LoVo (cell line): ENCODE measurements around the gene TDRD12.

ENCODE experiments used
- DNase-seq: peaks from one replicate; pipeline ENCODE4 v3.0.0-alpha.2; 2016; ENCODE audit warnings: low spot score

Gene TDRD12

DNA sequence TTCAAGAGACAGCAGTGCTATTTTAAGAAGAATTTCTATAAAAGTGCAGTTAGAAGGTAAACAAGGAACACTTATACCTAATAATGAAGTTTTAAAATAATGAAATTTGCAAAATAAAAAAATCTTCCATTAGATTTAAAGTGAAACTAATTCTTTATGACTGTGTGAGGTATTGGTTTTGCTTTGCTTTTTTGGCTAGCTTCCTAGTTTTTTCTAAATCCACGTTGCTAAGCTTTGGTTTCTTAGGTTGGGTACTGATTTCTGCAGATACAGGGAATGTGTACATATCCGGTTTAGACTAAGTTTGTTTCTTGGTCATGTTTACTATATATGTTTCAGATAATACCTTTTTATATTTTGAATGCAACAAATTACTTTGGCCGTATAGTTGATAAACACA, 90.2 kb downstream of the TDRD12 start:
- DNase-seq: no peak

DNA sequence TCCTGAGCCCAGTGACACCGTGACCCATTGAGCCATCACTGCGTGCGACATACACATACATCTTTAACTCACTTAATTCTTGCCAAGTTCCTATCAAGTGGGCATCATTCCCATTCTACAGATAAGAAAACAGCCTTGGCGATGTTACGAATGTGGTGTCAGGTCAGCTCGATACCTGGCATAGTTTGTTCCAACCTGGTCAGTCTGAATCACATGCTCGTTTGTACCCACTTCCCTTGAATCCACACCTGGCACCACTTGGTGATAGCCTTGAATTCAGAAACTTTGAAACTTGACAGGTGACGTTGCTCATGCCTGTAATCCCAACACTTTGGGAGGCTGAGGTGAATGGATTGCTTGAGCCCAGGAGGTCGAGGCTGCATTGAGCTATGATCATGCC, 90.9 kb downstream of the TDRD12 start:
- DNase-seq: no peak

DNA sequence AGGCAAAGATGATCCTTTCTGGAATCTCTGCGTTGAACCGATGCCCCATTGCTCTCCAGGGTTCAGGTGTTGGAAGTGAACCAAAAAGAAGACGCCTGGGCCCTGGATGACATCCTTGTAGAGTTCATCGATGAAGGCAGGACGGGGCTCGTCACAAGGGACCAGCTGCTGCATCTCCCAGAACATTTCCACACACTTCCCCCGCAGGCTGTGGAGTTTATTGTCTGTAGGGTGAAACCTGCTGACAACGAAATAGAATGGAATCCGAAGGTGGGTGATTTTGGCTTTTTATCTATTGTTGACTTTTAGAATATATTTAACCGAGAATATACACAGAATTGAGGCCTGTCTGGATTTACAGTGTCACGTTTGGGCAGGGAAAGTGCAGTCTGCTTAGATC, 91.6 kb downstream of the TDRD12 start:
- no peak for DNase-seq

DNA sequence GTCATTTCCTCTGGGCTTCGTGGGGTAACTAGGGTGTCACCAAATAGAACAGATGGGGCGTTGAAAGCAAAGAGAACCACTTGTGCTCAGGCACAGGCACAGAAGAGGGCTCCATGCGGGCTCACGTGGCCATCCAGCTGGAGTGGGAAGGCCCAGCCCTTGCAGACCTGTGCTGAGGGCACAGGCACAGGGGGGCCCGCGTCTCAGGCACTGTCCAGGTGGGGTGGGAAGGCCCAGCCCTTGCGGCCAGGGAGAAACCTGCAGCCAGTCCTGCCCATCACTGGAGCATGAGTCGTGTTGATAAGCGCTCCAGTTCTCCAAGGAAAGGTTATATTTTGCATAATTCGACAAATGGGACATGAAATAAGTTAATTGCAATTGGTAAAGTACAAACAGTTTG, 92.5 kb downstream of the TDRD12 start:
- no peak for DNase-seq

DNA sequence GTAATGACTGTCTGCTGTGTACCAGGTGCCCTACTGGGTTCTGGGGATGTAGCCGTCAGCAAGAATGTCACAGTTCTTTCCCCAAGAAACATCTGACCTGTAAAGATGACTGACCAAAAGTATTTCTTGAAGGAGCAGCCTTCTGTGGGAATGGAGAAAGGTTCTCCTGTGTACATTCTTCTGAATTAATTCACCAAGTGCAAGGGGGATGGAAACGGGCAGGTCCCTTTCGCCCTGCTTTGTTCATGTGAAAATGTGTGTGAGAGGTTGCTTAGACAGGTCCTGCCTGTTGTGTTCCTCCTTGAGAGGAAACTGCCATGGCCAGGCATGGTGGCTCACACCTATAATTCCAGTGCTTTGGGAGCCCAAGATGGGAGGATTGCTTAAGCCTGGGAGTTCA, 93.0 kb downstream of the TDRD12 start:
- DNase-seq: no peak

DNA sequence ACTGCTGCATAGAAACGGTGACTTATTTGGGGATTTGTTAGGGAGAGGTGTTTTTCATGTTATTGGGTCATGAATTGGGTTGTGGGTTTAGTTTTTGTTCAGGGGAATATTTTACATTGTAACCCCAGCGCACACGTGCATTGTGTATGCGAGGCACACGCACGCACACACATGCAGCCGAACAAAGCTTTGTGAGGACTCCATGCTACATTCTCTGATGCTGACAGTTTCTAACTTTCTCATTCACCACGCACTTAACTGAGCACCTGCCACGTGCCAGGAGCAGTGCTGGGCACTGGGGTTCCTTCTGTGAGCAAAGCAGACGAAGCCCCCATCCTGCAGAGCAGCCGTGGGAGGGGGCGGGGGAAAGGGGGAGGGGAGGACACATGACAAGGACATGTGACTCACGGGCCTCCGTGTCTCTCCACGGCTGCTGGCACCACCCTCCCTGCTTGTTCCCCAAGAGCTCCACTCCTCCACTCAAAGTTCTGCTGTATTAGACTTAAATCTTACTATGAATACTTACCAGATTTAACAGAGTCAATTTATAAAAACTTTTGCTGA, 94.4 kb downstream of the TDRD12 start:
- DNase-seq: no peak

DNA sequence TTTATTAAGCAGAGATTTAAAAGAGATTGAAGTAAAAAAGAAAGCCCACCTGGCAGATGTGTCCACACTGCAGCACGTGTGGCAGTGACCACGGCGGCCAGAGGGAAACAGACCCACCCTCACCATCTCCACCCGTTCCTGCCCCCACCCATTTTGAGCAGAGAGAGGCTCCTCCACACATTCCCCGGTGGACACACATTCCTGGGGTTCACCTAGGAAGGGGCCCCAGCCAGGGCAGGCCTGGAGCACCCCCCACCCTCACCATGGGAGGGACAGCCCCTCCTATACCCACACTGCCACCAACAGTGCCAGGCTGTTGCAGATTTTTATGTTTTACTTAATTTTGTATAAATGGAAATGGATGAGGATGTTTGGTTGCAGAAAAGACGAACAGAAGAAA, 95.1 kb downstream of the TDRD12 start:
- DNase-seq: no peak

DNA sequence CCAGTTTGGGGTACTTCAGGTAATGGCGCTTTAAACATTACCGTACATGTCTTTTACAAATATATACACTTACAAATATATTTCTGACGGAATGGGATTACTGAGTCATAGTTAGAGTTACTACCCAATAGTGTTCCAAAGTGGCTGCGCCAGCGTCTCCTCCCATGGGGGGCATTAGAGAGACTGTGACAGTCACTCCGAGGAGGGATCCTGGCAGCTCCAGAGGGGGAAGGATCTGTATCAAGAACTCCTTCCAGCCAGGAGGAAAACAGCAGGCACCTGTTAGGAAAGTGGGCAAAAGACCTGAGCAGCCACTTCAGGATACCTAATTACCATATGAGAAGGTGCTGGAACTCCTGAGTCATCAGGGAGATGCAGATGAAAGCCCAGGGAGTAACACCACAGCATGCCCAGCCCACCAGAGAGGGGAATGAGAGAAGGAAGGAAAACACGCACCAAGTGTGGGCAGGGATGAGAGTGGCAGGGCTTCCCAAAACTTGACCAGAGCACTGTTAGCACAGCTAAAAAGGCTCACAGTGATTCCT, 97.1 kb downstream of the TDRD12 start:
- no peak for DNase-seq

DNA sequence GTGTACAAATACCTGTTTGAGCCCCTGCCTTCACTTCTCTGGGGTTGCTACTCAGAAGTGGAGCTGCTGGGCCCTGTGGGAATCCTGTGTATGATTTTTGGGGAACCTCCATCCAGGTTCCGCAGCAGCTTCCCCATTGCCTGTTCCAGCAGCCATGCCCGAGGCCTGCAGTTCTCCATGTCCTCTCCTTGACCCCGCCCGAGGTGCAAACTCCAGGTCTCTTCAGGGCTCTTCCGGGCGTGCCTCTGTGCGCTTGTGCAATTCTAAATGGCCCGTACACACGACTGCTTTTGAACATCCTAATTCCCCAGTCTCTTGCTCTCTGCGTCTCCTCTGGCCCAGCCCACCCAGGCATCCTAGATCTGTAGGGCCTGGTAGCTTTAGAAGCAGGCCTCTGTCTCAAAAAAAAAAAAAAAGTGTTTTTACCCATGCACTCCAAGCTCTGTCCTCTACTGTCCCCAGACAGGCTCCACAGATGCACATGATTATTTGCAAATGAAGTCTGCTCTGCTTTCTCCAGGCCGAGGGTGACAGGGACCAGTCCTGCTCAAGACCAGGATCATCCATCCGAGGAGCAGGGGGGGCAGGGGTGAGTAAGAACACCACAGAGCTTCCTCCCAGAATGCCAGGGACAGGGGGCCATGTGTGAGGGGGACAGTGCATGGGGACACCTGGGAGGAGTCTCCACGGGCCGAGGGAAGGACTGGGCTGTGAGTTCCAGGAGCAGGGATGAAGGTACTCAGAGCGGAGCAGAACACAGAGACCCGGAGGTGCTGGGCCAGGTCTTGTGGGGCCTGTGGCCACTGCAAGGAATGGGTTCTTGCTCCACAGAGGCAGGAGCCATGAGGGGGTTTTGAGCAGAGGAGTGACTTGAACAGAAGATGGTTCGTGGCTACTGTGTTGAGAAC, 98.3 kb downstream of the TDRD12 start:
- DNase-seq: no peak

DNA sequence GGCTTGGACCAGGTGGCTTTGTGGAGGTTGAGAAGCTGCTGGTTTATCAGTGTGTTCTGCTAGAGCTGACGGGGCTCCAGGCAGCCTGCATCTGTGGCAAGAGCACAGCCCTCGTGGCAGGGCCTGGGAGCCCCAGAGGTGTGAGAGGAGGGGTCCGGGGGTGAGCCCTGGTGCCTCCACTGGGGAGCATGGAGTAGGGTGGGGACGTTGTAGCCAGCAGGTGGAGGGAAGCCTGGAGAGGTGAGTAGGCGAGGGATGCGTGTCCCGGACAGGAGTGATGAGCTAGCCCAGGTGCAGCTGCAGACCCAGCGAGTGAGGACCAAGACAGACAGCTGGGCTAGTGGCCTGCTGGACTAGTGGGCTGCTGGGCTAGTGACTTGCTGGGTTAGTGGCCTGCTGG, 99.0 kb downstream of the TDRD12 start:
- no peak for DNase-seq

DNA sequence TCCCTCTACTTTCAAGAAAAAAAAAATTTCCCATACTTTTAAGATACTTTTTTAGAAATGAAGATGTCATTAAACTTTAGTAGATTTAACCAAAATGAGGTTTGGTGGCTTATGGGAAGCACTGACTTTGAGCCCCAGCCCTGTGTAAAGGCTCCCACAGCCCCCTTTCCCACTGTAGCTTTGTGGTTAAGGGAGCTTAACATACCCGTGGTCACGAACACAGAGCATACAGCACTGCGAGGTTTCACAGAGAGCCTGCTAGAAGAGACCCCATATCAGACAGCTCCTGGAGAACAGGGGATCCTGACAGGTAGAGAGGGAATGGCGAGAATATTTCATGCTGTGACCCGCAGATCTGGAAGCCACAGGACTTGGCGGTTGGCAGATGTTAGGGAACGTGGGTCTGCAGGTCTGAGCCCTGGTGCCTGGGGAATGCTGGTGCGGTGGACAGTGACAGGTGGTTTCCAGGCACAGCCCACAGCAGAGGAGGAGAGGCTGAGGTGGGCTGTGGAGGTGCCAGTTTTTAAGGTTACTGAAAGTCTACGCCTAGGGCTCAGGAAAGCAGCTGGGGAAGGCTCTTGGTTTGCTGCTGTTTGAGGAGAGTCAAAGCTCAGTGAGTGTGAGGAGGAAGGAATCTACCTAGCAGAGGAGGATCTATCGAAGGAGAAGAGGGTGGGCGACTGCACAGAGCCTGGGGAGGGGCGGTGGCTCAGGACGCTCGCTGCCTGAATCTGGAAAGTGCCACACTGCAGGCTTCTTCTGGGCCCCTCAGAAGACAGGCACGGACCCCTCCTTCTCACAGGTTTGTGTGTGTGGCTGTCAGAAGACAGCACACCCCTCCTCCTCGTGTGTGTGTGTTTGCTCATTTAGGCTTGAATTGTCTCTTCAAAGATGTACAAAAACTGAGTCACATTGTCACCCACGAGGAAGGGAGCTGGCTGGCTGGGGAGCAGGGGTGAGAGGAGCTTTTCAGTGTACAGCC, 100.1 kb downstream of the TDRD12 start:
- no peak for DNase-seq

DNA sequence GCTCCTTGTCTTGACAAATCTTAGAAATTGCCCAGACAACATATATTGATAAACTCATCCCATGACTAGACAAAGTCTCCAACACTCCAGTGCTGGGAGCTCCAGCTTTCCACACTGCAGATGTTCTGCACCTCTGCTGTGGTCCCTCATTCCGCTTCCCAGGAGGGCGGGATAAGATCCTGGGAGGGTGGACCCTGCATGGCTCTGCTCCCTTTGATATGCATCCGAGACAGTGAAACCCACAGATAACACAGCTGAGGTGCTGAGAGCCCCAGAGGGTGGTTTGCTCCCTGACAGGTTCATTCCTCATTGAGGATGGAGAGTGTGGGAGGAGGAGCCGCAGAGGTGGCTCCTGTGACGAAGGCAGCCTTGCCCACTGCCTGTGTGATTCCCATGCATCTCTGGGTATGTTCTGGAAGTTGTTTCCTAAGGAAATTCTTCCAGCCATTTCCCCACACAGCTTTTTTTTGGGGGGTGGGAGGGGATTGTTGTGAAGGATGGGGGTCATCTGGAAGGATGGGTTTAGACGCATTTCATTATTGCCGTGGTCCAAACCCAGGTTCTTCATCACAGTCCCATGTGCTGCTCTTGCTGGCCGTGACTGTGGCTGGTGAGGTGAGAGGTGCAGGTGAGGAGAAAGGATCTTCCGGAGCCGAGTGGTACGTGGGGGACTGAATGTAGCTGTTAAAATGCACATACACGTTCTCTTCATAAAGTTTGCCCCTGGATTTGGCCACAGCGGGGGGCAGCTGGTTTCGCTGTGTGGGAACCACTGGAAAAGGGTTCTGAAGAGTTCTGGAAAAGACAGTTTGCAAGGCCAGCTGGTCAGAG, 103.6 kb downstream of the TDRD12 start:
- no peak for DNase-seq

DNA sequence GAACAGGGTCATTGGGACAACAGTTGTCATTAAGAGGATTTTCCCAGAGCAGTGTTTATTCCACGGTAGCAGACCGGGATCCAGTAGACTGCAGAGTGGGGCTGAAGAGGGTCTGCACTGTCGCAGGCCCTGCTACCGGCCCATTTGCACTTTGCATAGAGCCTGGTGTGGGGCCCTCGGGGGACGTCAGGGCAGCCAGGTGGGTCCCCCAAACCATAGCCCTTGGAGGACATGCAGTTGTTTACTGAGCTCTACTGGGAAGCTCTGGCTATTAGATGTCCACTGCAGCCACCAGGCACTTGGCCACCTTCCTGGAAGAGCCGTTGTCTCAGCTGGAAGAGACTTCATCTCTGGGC, 104.2 kb downstream of the TDRD12 start:
- no peak for DNase-seq

DNA sequence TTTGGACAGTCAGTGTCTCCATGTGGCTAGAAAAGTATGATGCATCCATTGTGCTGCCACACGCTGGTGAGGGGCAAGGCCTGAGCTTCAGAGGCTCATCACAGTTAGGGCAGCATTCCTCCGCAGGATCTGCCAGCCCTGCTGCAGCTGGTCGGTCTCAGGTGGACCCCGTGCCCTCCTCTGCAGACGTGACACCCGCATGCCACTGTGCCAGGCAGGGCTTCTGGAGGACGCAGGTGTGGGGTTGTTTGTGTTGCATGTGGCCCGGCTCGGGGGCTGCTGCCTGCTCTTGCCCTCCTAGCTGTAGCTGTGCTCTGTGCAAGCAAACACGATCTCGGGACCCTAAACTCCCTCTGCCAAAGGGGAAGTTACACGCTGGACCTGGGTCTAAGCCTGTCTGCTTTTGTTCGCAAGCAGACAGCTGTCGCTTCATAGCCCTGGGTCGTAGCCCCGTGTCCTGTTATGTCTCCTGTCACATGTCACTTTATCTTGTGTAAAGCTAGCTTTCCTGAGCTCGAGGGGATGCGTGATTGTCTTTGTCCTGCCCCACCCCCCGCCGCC, 104.7 kb downstream of the TDRD12 start:
- no peak for DNase-seq

DNA sequence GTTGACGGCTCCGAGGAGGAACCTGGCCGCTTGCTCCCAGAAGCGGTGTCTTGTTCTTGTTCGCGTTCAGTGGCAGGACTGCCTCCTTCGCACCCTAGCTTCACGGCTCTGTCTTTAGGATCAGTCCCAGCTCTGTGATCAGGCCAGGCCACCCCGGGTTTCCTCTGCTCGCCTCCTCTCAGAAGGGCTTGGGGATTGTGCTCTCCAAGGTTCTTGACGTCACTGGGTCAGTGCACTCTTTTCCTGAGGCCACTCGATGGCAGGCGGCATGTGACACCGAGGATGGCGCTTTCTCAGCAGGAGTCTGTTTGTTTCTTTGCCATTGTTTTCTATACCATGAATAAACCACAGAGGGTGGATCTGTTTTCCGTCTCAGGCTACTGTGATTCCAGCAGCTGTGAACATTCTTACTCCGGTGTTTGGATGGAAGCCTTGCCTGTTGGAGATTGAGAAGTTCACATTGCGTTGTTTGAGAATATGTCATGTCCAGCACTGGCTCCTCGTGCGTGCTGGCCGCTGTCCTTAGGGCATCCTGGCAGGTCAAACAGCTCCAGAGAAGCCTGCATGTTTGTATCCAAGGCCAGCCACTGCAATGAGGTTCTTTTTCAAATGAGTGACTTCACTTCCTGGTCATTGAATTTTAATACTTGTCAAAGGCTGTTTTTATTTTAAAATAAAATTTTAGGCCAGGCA, 105.5 kb downstream of the TDRD12 start:
- no peak for DNase-seq

DNA sequence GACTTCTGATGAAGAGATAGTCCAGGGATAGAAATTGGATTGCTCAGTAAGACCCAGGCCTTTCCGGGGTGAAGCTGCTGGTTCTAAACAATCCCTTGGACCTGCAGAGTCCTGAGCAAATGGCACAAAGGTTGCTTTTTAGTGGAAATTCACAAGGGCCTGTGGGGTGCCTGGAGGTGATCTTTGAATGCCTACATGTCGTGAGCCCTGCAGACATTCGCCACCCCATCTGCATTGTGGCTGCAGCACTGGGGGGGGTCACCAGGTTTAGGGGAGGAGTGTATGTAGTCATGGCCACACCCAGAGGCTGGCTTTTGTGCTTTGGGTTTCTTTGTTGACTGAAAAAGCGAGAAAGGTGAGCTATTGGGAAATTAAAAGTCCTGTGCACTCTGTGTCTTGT, 108.6 kb downstream of the TDRD12 start:
- DNase-seq: no peak

DNA sequence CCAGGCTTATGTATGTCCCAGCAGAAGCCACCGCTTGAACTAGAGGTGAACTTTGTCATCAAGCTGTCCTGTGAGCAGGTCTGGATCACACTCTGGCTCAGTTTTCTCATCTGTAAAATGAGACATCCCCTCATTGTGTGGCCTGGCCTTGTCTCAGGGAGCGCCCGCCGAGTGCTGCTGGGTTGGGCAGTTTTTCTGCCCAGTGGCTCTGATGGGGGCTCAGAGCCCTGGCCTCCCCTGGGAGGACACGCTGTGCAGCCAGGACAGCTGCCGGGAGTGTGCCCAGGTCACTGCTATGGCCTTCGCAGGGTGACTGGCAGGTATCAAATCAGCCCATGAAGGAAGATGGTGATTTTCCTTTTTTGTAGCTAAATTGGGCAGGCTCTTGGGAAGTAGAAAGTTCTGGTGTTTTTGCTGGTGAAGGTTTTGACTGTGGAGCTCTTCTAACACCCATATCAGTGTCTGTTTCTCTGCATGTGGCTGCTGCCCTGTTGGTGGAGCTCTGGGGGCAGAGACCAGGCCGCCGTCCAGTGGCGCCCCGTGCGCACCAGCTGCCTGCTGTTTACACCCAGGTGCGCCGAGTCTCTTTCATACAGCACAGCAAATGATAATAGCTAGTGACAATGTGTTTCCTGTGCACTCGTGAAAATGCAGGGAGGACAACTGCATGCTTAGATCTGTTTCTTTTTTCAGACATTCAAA, 109.2 kb downstream of the TDRD12 start:
- DNase-seq: no peak

DNA sequence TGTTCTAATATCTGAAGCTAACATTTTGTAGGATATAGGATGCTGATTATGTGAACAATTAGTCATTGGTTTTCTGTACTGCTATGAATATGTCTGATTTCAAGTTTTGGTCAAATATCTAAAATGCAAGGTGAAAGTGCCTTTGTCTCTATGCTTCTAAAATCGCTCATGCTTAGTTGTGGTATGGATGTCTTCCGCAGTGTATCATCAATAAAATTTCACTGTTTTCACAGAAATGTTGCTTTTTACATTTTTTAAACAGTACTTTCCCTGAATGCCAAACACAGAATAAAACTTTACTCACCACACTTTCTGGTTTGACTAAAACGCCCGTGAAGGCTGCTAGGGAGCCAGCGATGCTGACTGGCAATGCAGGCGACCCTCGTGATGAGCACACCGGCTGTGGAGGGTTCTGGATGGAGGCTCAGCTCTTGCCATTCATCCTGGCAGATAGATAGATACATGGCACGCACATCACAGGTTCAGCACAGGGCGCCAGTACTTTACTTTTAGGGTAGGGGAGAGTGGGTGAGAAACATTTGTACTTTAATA, 109.9 kb downstream of the TDRD12 start:
- DNase-seq: no peak

DNA sequence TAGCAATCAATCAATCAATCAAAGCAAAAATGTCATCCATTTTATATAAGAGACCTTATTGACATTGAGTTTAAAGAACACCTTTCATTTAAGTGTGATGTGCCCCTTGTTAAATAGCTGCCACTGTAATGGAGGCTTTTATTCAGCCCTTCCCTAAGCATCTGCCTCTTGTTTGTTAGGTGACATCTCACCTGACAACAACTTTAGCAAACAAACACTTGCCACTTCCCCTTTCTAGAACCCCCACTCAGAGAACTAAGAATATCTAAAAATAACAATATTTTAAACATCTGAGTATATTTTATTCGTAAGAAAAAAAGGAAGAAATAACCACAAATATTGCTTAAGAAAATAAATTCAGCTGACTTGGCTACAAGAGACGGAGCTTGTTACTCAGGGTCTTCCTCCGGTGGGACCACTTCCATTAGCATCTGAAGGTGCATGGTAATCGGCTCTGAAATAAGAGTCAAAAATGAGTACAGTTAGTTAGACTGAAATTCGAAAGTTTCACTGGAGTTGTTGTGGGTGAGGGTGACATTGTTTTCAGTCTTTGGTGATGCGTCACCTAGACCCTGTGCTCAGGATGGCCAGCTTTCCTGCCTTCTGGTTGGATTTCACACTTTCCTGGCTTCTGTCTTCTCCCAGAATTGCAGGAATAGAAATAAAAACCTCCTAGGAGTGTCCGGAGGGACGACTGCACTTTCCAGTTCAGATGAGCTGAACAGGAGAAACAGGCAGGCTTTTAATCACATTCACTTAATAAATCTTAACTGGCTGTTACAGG, 110.9 kb downstream of the TDRD12 start:
- no peak for DNase-seq
